ENCODE measurements around the gene GNG10.

GRCh38 chr9:111663301-111663823 lies 2.0 kb downstream of the GNG10 start:
- TF ChIP-seq GATA2 (IDR thresholded peaks at IDR 0.05; ENCODE audit: low read depth, low read length) (no peak), GATA3 (IDR thresholded peaks at IDR 0.05; ENCODE audit: low read depth, low read length) (no peak)

Data from SH-SY5Y (cell line).